Astrocyte of the spinal cord (primary cell): Measurements from ENCODE around the gene INSIG1.

Experiments
- DNase-seq: peaks from one replicate; pipeline ENCODE4 v3.0.0; 2011; ENCODE audit warnings: low read depth, low spot score
- H3K4me3 ChIP-seq: 2 replicates; pipeline ENCODE4 v1.5.1; 2011; ENCODE audit warnings: low read depth, mild to moderate bottlenecking, low read length, moderate library complexity
- CTCF ChIP-seq: IDR thresholded peaks from 2 replicates; pipeline ENCODE4 v1.5.1; 2012; ENCODE audit warnings: low read depth, mild to moderate bottlenecking, low read length, inconsistent platforms
- in situ Hi-C: cut with HindIII; loops from 2 replicates; pipeline ENCODE4 v1.10.0; 2017; ENCODE audit warnings: low sequenced_read_pairs

Gene INSIG1

DNA sequence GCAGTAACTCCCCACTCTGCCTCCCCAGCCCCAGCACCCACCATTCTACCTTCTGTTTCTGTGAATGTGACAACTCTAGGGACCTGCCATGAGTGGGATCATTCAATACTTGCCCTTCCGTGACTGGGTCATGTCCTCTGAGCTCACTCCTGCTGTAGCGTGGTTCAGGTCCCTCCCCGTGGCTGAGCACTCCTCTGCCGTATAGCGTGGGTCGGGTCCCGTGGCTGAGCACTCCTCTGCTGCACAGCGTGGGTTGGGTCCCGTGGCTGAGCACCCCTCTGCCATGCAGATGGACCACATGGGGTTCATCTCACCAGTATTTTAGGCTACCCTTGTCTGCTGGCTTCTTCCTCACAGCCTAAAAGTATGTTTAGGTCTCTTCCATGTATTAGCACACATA lies 43.0 kb downstream of the INSIG1 start:
- DNase-seq: no peak
- no peak for TF ChIP-seq CTCF
- in situ Hi-C loops: no loop called here
- no peak overlapping the region for H3K4me3 ChIP-seq

DNA sequence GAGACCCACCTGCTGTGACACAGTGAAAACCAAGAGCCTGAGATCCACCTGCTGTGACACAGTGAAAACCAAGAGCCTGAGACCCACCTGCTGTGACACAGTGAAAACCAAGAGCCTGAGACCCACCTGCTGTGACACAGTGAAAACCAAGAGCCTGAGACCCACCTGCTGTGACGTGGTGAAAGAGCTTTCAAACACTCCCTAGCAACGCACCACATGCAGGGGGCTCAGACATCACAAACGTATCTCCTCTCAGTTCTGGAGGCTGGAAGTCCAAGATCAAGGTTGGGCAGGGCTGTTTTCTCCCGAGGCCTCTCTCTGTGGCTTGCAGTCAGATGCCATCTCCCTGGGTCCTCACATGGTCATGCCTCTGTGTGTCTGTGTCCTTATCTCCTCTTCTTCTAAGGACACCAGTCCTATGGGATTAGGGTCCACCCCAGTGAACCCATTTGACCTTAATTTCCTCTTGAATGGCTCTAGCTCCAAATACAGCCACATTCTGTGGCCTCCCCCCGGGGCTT lies 43.8 kb downstream of the INSIG1 start:
- no peak for DNase-seq
- no peak overlapping the region for H3K4me3 ChIP-seq
- TF ChIP-seq CTCF: no peak
- in situ Hi-C loops: no loop called here

DNA sequence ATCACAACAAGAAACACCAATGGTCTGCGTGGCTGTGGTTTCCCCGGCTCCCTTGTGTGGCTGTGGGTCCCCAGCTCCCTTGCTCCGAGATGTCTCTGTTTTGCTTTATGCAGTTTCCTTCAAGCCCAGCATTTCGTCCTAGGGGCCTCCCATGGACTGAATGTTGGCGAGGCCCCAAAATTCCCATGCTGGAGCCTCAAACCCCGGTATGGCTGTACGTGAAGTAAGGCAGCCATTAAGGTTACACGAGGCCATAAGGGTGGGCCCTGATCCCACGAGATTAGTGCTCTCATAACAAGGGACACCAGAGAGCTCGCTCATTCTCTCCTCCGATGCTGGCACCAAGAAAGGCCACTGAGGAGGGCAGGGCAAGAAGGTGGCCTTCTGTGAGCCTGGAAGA lies 44.6 kb downstream of the INSIG1 start:
- H3K4me3 ChIP-seq: no peak overlapping the region
- DNase-seq: no peak
- in situ Hi-C loops: no loop called here
- TF ChIP-seq CTCF: no peak

GRCh38 chr7:155343150-155343549 lies 45.5 kb downstream of the INSIG1 start:
- no peak for DNase-seq
- no peak overlapping the region for H3K4me3 ChIP-seq
- no peak for TF ChIP-seq CTCF
- in situ Hi-C loops: no loop called here

- no peak for DNase-seq
- no peak overlapping the region for H3K4me3 ChIP-seq
- in situ Hi-C loops: no loop called here
- no peak for TF ChIP-seq CTCF
Measured at GRCh38 chr7:155343661-155344121, 46.0 kb downstream of the INSIG1 start.

- no peak for DNase-seq
- in situ Hi-C loops: no loop called here
- no peak overlapping the region for H3K4me3 ChIP-seq
Measured at GRCh38 chr7:155344270-155344617, 46.6 kb downstream of the INSIG1 start.

More at GRCh38 chr7:155344270-155344617, 46.6 kb downstream of the INSIG1 start:
- TF ChIP-seq CTCF: no peak
